ENCODE data around the gene IL1A.

The IL1A gene

GRCh38 chr2:112726487-112727190 lies 57.7 kb downstream of the IL1A start:
- Mint-ChIP-seq H3K4me3 (no peak overlapping the region), H3K9me3 (no peaks in the 10 kb centered on the region), H3K36me3 (ENCODE audit: low read depth) (no peaks in the 10 kb centered on the region), H3K27ac (peak overlapping the region; percentile 31), H3K4me1 (ENCODE audit: low read depth) (peaks cover 21% of the 10 kb centered on the region), H3K27me3 (ENCODE audit: low read depth) (no peaks in the 10 kb centered on the region)
- DNase-seq (ENCODE audit: low spot score): peak; percentile 83

GRCh38 chr2:112725545-112726457 lies 58.5 kb downstream of the IL1A start:
- no peak overlapping the region for H3K27ac Mint-ChIP-seq
- peaks cover 17% of the 10 kb centered on the region for H3K4me1 Mint-ChIP-seq (ENCODE audit: low read depth)
- DNase-seq (ENCODE audit: low spot score): no peak
- no peak overlapping the region for H3K4me3 Mint-ChIP-seq
- H3K9me3 Mint-ChIP-seq: no peaks in the 10 kb centered on the region
- no peaks in the 10 kb centered on the region for H3K27me3 Mint-ChIP-seq (ENCODE audit: low read depth)
- H3K36me3 Mint-ChIP-seq (ENCODE audit: low read depth): no peaks in the 10 kb centered on the region

- no peaks in the 10 kb centered on the region for H3K9me3 Mint-ChIP-seq
- H3K4me1 Mint-ChIP-seq (ENCODE audit: low read depth): peaks cover 17% of the 10 kb centered on the region
- no peak overlapping the region for H3K27ac Mint-ChIP-seq
- no peaks in the 10 kb centered on the region for H3K36me3 Mint-ChIP-seq (ENCODE audit: low read depth)
- H3K4me3 Mint-ChIP-seq: no peak overlapping the region
- H3K27me3 Mint-ChIP-seq (ENCODE audit: low read depth): no peaks in the 10 kb centered on the region
- no peak for DNase-seq (ENCODE audit: low spot score)
These were observed 59.4 kb downstream of the IL1A start for GRCh38 chr2:112724591-112725525.

GRCh38 chr2:112723995-112724394 lies 60.3 kb downstream of the IL1A start:
- peaks cover 17% of the 10 kb centered on the region for H3K4me1 Mint-ChIP-seq (ENCODE audit: low read depth)
- no peak overlapping the region for H3K4me3 Mint-ChIP-seq
- peaks cover 1% of the 10 kb centered on the region for H3K27me3 Mint-ChIP-seq (ENCODE audit: low read depth)
- DNase-seq (ENCODE audit: low spot score): no peak
- H3K9me3 Mint-ChIP-seq: no peaks in the 10 kb centered on the region
- no peak overlapping the region for H3K27ac Mint-ChIP-seq
- H3K36me3 Mint-ChIP-seq (ENCODE audit: low read depth): no peaks in the 10 kb centered on the region
